HepG2 (cell line): Measurements from ENCODE around the gene FAF1. TPM values are rescaled to one million over a fixed set of nuclear protein-coding genes. Genes with fewer than 3 reads are reported as not detected.
A peak's percentile ranks its signal among the peaks of the same experiment; 100 is the strongest.

Experiments
- ATAC-seq: fragments of 200-7000 bp; cut with Tn5 transposase; 3 replicates; pipeline ENCODE4 v1.9.1; 2020; ENCODE audit warnings: mild to moderate bottlenecking, moderate library complexity
- BruUV-seq: library from RNA; stranded (reverse); fragments of 400-500 nt; replicated peaks from 2 replicates; lab custom pipeline; 2021; lab: Mats Ljungman, UMichigan
- CTCF ChIA-PET: fragments of 300-600 bp; formaldehyde crosslinking; extraction: SDS; loops from one replicate; lab custom pipeline; 2021; ENCODE audit warnings: low total read pairs, inconsistent platforms, low intra/inter-chr PET ratio; lab: Yijun Ruan, JAX
- POLR2A ChIA-PET: fragments of 350-600 bp; sonication (Branson Sonifier 250); formaldehyde crosslinking; loops from one replicate; lab custom pipeline; 2020; ENCODE audit warnings: antibody characterized with exemption, inconsistent platforms; lab: Yijun Ruan, JAX
- DNase-seq: peaks from one replicate; pipeline ENCODE4 v3.0.0-alpha.2; 2015; ENCODE audit warnings: low spot score
- FAIRE-seq: peaks from 3 replicates; lab custom pipeline; 2011; peaks lifted over from hg19 to GRCh38; lab: Jason Lieb, UNC
- H2AFZ ChIP-seq: one replicate; pipeline ENCODE4 v1.6.1; 2011; ENCODE audit warnings: low read length, inconsistent platforms
- H3K27ac ChIP-seq: fragments of 300-600 bp; 3 replicates; pipeline ENCODE4 v1.8.0; 2011; ENCODE audit warnings: mixed run types, mild to moderate bottlenecking, mixed read lengths, low read length, inconsistent platforms; ENCODE audit not compliant: insufficient read depth; ENCODE audit errors: extremely low read length
- H3K27me3 ChIP-seq, 2 experiments: fragments of 200-600 bp in 1 of 2; 2 replicates in 1 of 2; 3 replicates in 1 of 2; pipeline versions ENCODE4 v1.6.0 to v1.8.0; 2011; ENCODE audit warnings: low read length in 2 of 2, mild to moderate bottlenecking in 2 of 2, moderate library complexity in 2 of 2, inconsistent platforms in 1 of 2; ENCODE audit not compliant: insufficient read depth in 2 of 2, control insufficient read depth in 1 of 2
- H3K36me3 ChIP-seq, 2 experiments: fragments of 200-600 bp in 1 of 2; replicated peaks in 1 of 2; 2 replicates in 1 of 2; 3 replicates in 1 of 2; pipeline versions ENCODE4 v1.5.1 to v1.8.0; 2011; ENCODE audit warnings: low read length in 2 of 2, inconsistent platforms in 1 of 2; ENCODE audit not compliant: insufficient read depth in 2 of 2, control insufficient read depth in 1 of 2
- H3K4me1 ChIP-seq: 2 replicates; pipeline ENCODE4 v1.5.1; 2012; ENCODE audit warnings: low read length, inconsistent platforms; ENCODE audit not compliant: insufficient read depth
- H3K4me2 ChIP-seq: 2 replicates; pipeline ENCODE4 v1.6.0; 2011; ENCODE audit warnings: low read depth, low read length, inconsistent platforms
- H3K4me3 ChIP-seq, 3 experiments: fragments of 200-600 bp in 1 of 3; sonication (generic), shearing (Covaris generic) in 1 of 3; replicated peaks in 1 of 3; 2 replicates each; pipeline ENCODE4 v1.5.1; 2011 to 2016; ENCODE audit warnings: low read length in 3 of 3, inconsistent platforms in 2 of 3, low read depth in 2 of 3, mild to moderate bottlenecking in 2 of 3, control low read depth in 1 of 3, mixed read lengths in 1 of 3; ENCODE audit not compliant: insufficient read depth in 1 of 3
- H3K79me2 ChIP-seq: one replicate; pipeline ENCODE4 v1.6.1; 2011; ENCODE audit warnings: low read length, inconsistent platforms; ENCODE audit not compliant: insufficient read depth
- H3K9ac ChIP-seq: 2 replicates; pipeline ENCODE4 v1.6.0; 2011; ENCODE audit warnings: mild to moderate bottlenecking, low read depth, low read length, inconsistent platforms; ENCODE audit not compliant: insufficient read depth
- H3K9me3 ChIP-seq: 2 replicates; pipeline ENCODE4 v1.5.1; 2012; ENCODE audit warnings: mild to moderate bottlenecking, low read length
- H4K20me1 ChIP-seq: 2 replicates; pipeline ENCODE4 v1.6.0; 2011; ENCODE audit warnings: inconsistent platforms, mild to moderate bottlenecking, low read length, moderate library complexity; ENCODE audit not compliant: insufficient read depth
- IKZF1 ChIP-seq: fragments of 450-650 bp; IDR thresholded peaks from 2 replicates; pipeline ENCODE4 v1.7.1; 2016
- IRX3 ChIP-seq: sonication (generic); formaldehyde crosslinking; IDR thresholded peaks from 2 replicates; pipeline ENCODE4 v1.8.1; 2023; ENCODE audit warnings: mild to moderate bottlenecking, low read depth, missing genetic modification reagents, borderline replicate concordance
- MAFF ChIP-seq: IDR thresholded peaks from 2 replicates; pipeline ENCODE4 v1.6.1; 2011; ENCODE audit warnings: low read depth, low read length, improper control_type of control experiment
- MAFK ChIP-seq, 2 experiments: IDR thresholded peaks in 1 of 2; conservative IDR thresholded peaks in 1 of 2; 2 replicates each; pipeline ENCODE4 v1.6.1; 2011; ENCODE audit warnings: improper control_type of control experiment in 2 of 2, low read length in 2 of 2
- RBAK ChIP-seq: sonication (generic); formaldehyde crosslinking; IDR thresholded peaks from 2 replicates; pipeline ENCODE4 v1.5.1; 2020; ENCODE audit warnings: mild to moderate bottlenecking, missing genetic modification reagents
- SIX4 ChIP-seq: sonication (generic); formaldehyde crosslinking; IDR thresholded peaks from 2 replicates; pipeline ENCODE4 v1.4.0; 2020; ENCODE audit warnings: missing genetic modification reagents
- SMAD1 ChIP-seq: sonication (generic); formaldehyde crosslinking; IDR thresholded peaks from 2 replicates; pipeline ENCODE4 v1.4.0; 2020; ENCODE audit warnings: missing genetic modification reagents, low read depth, mild to moderate bottlenecking, borderline replicate concordance
- THAP11 ChIP-seq: IDR thresholded peaks from 2 replicates; pipeline ENCODE4 v1.6.1; 2016; ENCODE audit warnings: missing biosample characterization, missing genetic modification reagents
- ZNF496 ChIP-seq: sonication (generic); formaldehyde crosslinking; IDR thresholded peaks from 2 replicates; pipeline ENCODE4 v1.8.1; 2023; ENCODE audit warnings: mild to moderate bottlenecking, moderate library complexity, missing genetic modification reagents; ENCODE audit not compliant: insufficient replicate concordance
- WGBS: methylation state at CpG from one replicate; pipeline ENCODE4 v1.1.6; 2017; ENCODE audit warnings: low lambda C conversion rate; 5-methylcytosine and 5-hydroxymethylcytosine counted together
- in situ Hi-C: cut with HindIII; loops from 2 replicates; pipeline ENCODE4 v1.10.0; 2017; ENCODE audit warnings: low pct_unique_long_range_greater_than_20kb; ENCODE audit not compliant: extremely low pct_ligation_motif_present
- intact Hi-C: fragments of 100-400 bp; cut with micrococcal nuclease; formaldehyde crosslinking; loops from one replicate; pipeline ENCODE4 v1.10.0; 2022; ENCODE audit not compliant: unreplicated experiment
- polyA plus RNA-seq, 8 experiments: library from polyadenylated mRNA; depleted of rRNA in 3 of 8; stranded (reverse) in 7 of 8; unstranded in 1 of 8; fragments of >200 nt; fragmentation: Illumina TruSeq in 4 of 8; extraction: Trizol in 4 of 8; gene quantifications; 2 replicates each; pipeline versions ENCODE4 v1.2.1 to v1.2.3, GENCODE V29; 2011 to 2016; ENCODE audit warnings: low read depth in 4 of 8, missing spikeins in 1 of 8, mixed read lengths in 1 of 8; ENCODE audit not compliant: insufficient read depth in 1 of 8
- total RNA-seq, 5 experiments: library from RNA; depleted of rRNA; stranded (reverse); fragments of >200 nt; fragmentation: Illumina TruSeq; extraction: Trizol; gene quantifications; 2 replicates each; pipeline ENCODE4 v1.2.3, GENCODE V29; 2016; ENCODE audit warnings: low read depth in 1 of 5
- TF ChIP-seq, protein P1 (sequence below): sonication (generic); formaldehyde crosslinking; IDR thresholded peaks from 2 replicates; pipeline ENCODE4 v1.8.1; 2023; ENCODE audit warnings: mild to moderate bottlenecking, missing genetic modification reagents, borderline replicate concordance
- TF ChIP-seq, protein P2 (sequence below): sonication (generic); formaldehyde crosslinking; IDR thresholded peaks from 2 replicates; pipeline ENCODE4 v1.8.1; 2023; ENCODE audit warnings: missing genetic modification reagents, inconsistent platforms, borderline replicate concordance
- TF ChIP-seq, protein P3 (sequence below): sonication (generic); formaldehyde crosslinking; conservative IDR thresholded peaks from 2 replicates; pipeline ENCODE4 v1.4.0; 2020; ENCODE audit warnings: missing genetic modification reagents

Gene FAF1
- total and polyA plus RNA-seq, 2 of the 13 experiments (the other 11 are each of a cell fraction or from before 2014, with no cell fraction given), result 19.4 to 63.3 TPM

DNA sequence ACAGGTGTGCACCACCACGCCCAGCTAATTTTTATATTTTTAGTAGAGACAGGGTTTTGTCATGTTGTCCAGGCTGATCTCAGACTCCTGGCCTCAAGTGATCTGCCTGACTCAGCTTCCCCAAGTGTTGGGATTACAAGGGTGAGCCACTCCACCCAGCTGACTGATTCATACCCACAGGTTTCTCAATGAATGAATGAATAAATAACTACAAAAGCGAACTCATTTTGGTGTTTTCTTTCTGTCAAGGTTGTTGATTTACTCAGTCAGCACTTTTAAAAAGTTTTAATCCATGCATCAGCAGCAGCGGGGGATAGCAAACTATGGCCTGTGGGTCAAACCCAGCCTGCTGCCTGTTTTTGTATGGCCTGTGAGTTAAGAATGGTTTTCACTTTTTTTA lies 217.5 kb downstream of the FAF1 start:
- Histone ChIP-seq H3K9ac (no peak overlapping the region), H3K4me1 (no peaks in the 10 kb centered on the region), H3K9me3 (no peaks in the 10 kb centered on the region), H3K36me3 (peaks cover 0 to 14% of the 10 kb centered on the region in 2 experiments; a peak in 3 of 5 replicates), H3K79me2 (no peaks in the 10 kb centered on the region), H4K20me1 (no peaks in the 10 kb centered on the region), H3K27ac (no peak overlapping the region), H3K4me2 (no peak overlapping the region), H2AFZ (no peak overlapping the region)
- in situ Hi-C loops, result no loop called here
- FAIRE-seq (no peak), ATAC-seq (no peak)
- WGBS, result 100% methylated on average over 3 of the region's 3 CpGs
- POLR2A ChIA-PET, result no interaction called here
- CTCF ChIA-PET, result no interaction called here
- BruUV-seq, result no TSS peak
- intact Hi-C loops, result no loop called here
- TF ChIP-seq THAP11 (CRISPR knock-in tag) (no peak), MAFF (peak; percentile 76), IKZF1 (no peak), ZNF496 (CRISPR knock-in tag) (no peak), SIX4 (CRISPR knock-in tag) (no peak), RBAK (CRISPR knock-in tag) (no peak), MAFK (conservative IDR thresholded peaks at IDR 0.05 in 1 of 2, IDR thresholded peaks at IDR 0.05 in 1 of 2; ENCODE audit: low read length in 2 of 2) (peak; percentile 70 to 84), SMAD1 (CRISPR knock-in tag) (no peak), IRX3 (CRISPR knock-in tag) (no peak)
- TF ChIP-seq, protein P1, sequence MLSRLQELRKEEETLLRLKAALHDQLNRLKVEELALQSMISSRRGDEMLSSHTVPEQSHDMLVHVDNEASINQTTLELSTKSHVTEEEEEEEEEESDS (CRISPR knock-in tag), result no peak
- TF ChIP-seq, protein P2, sequence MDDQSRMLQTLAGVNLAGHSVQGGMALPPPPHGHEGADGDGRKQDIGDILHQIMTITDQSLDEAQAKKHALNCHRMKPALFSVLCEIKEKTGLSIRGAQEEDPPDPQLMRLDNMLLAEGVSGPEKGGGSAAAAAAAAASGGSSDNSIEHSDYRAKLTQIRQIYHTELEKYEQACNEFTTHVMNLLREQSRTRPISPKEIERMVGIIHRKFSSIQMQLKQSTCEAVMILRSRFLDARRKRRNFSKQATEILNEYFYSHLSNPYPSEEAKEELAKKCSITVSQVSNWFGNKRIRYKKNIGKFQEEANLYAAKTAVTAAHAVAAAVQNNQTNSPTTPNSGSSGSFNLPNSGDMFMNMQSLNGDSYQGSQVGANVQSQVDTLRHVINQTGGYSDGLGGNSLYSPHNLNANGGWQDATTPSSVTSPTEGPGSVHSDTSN (CRISPR knock-in tag), result no peak
- TF ChIP-seq, protein P3, sequence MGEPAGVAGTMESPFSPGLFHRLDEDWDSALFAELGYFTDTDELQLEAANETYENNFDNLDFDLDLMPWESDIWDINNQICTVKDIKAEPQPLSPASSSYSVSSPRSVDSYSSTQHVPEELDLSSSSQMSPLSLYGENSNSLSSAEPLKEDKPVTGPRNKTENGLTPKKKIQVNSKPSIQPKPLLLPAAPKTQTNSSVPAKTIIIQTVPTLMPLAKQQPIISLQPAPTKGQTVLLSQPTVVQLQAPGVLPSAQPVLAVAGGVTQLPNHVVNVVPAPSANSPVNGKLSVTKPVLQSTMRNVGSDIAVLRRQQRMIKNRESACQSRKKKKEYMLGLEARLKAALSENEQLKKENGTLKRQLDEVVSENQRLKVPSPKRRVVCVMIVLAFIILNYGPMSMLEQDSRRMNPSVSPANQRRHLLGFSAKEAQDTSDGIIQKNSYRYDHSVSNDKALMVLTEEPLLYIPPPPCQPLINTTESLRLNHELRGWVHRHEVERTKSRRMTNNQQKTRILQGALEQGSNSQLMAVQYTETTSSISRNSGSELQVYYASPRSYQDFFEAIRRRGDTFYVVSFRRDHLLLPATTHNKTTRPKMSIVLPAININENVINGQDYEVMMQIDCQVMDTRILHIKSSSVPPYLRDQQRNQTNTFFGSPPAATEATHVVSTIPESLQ (CRISPR knock-in tag), result no peak
- TF ChIP-seq, all 625 proteins: peak for 2
- Histone ChIP-seq H3K4me3 (no peak overlapping the region), H3K27me3 (no peaks in the 10 kb centered on the region)
- no peak for DNase-seq
